GM19328 (cell line): ENCODE data around the gene ARHGAP33.
"Not testable (repeated sequence)": the region's sequence is repeated elsewhere in the genome, so short reads cannot be mapped to it uniquely, and the experiment has no call there.

Experiments
- ATAC-seq: cut with Tn5 transposase; IDR thresholded peaks from one replicate; pipeline ENCODE4 v1.9.1; 2021; ENCODE audit warnings: mild to moderate bottlenecking, moderate library complexity; ENCODE audit not compliant: unreplicated experiment

Gene ARHGAP33

DNA sequence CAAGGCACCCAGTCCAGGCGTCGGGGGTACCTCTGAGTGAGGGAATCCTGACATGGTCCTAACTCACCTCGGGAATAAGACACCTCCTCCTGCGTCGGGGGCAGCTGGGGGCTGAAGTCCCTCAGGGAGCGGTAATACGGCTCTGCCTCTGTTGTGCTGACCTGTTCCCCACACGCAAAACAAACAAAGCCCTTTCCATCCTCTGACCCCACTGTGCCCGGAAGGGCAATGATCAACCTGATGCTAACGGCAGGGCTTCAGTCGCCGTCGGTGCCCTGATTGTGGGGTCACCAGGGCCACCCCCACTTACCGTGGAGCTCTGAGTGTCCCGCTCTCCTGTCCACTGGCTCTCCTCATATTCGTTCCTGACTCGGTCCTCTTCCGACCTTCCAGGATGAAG is 55.6 kb downstream of the ARHGAP33 start:
- ATAC-seq: no peak

DNA sequence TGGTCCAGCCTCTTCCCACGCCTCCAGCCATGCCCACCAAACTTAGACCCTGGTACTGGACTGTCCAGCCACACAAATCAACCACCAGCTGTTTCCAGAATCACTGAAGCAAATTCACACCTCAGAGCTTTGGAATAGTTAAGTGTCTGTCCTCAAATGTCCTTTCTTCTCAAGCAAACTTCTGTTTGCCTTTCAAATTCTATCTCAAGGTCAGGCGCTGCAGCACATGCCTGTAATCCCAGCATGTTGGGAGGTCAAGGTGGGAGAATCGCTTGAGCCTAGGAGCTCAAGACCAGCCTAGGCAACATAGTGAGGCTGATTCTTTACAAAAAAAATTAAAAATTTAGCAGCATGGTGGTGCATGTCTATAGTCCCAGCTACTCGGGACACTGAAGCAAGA is 56.7 kb downstream of the ARHGAP33 start:
- ATAC-seq: no peak

DNA sequence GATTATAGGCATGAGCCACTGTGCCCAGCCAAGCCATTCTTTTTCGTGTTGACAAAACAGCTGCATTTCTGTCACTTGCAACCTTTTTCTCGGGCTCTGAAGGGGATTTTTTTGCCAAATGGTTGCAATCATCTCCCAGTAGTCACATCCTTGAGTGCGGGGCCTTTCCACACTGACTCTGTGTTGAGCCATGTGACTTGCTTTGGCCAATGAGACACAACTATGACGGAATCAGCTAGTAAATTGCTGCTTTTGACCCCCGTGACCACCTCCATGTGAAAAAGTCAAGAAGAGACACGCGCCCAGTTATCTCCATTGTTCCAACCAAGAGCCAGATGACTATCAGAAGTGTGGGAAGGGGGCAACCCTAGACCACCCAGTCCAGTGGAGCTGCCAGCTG is 58.6 kb downstream of the ARHGAP33 start:
- ATAC-seq: no peak

DNA sequence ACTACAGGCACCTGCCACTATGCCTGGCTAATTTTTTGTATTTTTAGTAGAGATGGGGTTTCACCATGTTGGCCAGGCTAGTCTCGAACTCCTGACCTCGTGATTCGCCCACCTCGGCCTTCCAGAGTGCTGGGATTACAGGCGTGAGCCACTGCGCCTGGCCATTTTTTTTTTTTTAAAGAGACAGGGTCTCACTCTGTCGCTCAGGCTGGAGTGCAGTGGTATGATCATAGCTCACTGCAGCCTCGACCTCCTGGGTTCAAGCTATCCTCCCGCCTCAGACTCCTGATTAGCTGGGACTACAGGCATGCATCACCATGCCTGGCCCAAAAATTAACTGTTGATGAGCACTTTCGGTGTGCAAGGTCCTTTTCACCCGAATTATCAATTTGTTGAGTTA is 60.7 kb downstream of the ARHGAP33 start:
- not testable (repeated sequence) for ATAC-seq
